Peyer's patch (tissue), 4 donors: ENCODE data around the gene CLTA. TPM values are rescaled to one million over a fixed set of nuclear protein-coding genes. Genes with fewer than 3 reads are reported as not detected.

Source experiments
- DNase-seq, 3 donors: peaks; one replicate each; pipeline ENCODE4 v3.0.0-alpha.2; 2017 to 2019
- H3K27ac ChIP-seq, 4 donors: fragments of 200-600 bp; sonication (generic); one replicate each; pipeline ENCODE4 v1.5.1; 2016 to 2019
- H3K27me3 ChIP-seq, 2 donors: fragments of 200-600 bp; sonication (generic); one replicate each; pipeline ENCODE4 v1.5.1; 2019
- H3K36me3 ChIP-seq, 3 donors: fragments of 200-600 bp; sonication (generic); one replicate each; pipeline ENCODE4 v1.5.1; 2016 to 2019
- H3K4me1 ChIP-seq, 4 donors: fragments of 200-600 bp; sonication (generic); one replicate each; pipeline ENCODE4 v1.5.1; 2016 to 2019
- H3K4me3 ChIP-seq, 4 donors: fragments of 200-600 bp; sonication (generic); 1 replicate in 3 of 4; 2 replicates in 1 of 4; pipeline ENCODE4 v1.5.1; 2016 to 2019; ENCODE audit warnings: mild to moderate bottlenecking in 1 of 4
- H3K9me3 ChIP-seq, 4 donors: fragments of 200-600 bp; sonication (generic); one replicate each; pipeline ENCODE4 v1.5.1; 2016 to 2019; ENCODE audit warnings: mild to moderate bottlenecking in 1 of 4
- CTCF ChIP-seq, 6 experiments: fragments of 450-650 bp in 4 of 6; fragments of 200-600 bp in 2 of 6; sonication (generic) in 1 of 6; IDR thresholded peaks; one replicate each; pipeline ENCODE4 v1.5.1; 2017 to 2019; ENCODE audit warnings: antibody characterized with exemption in 6 of 6, mild to moderate bottlenecking in 3 of 6, moderate library complexity in 1 of 6
- POLR2A ChIP-seq, 2 donors: fragments of 450-650 bp; IDR thresholded peaks; one replicate each; pipeline ENCODE4 v1.5.1; 2017; ENCODE audit warnings: antibody characterized with exemption in 2 of 2, mild to moderate bottlenecking in 2 of 2, moderate library complexity in 2 of 2
- total RNA-seq, 4 donors: library from RNA; depleted of rRNA; stranded (reverse); fragments of >200 nt; gene quantifications; one replicate each; pipeline ENCODE4 v1.1.0, GENCODE V29; 2016

The CLTA gene
- total RNA-seq, 4 donors from 2014 or later = 131 to 150 (median 133) TPM

- Histone ChIP-seq H3K4me3 (no peak overlapping the region), H3K27ac (no peak overlapping the region), H3K4me1 (peaks cover 0 to 12% (median 7%) of the 10 kb centered on the region in 4 donors), H3K36me3 (no peaks in the 10 kb centered on the region), H3K9me3 (no peaks in the 10 kb centered on the region), H3K27me3 (no peaks in the 10 kb centered on the region)
- no peak for DNase-seq
- no peak for TF ChIP-seq POLR2A (IDR thresholded peaks at IDR 0.05)
- no peak for TF ChIP-seq CTCF (IDR thresholded peaks at IDR 0.05)
Observed at GRCh38 chr9:36187414-36187813, 3.3 kb upstream of the CLTA start.

DNA sequence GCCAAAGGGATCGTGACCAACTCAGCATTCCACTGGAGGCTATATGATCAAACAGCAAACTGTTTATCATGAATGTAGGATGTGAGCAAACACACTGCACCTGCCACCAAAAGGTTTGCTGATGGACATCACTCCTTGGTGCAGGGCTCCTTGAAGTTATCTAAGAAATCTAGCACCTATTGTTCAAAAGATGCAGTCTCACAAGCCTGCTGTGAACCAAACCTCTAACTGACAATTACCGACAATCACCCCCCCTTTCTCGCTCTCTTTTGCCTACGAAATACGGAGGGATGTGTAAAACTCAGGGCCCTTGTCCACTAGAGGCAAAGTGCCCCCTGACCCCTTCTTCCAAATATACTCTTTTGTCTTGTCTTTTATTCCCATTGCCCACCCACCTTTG lies 2.5 kb upstream of the CLTA start:
- TF ChIP-seq CTCF (IDR thresholded peaks at IDR 0.05) (no peak), POLR2A (IDR thresholded peaks at IDR 0.05) (no peak)
- Histone ChIP-seq H3K36me3 (no peaks in the 10 kb centered on the region), H3K4me1 (peaks cover 0 to 20% (median 11%) of the 10 kb centered on the region in 4 donors), H3K27me3 (no peaks in the 10 kb centered on the region), H3K4me3 (no peak overlapping the region), H3K27ac (no peak overlapping the region), H3K9me3 (no peaks in the 10 kb centered on the region)
- no peak for DNase-seq

DNA sequence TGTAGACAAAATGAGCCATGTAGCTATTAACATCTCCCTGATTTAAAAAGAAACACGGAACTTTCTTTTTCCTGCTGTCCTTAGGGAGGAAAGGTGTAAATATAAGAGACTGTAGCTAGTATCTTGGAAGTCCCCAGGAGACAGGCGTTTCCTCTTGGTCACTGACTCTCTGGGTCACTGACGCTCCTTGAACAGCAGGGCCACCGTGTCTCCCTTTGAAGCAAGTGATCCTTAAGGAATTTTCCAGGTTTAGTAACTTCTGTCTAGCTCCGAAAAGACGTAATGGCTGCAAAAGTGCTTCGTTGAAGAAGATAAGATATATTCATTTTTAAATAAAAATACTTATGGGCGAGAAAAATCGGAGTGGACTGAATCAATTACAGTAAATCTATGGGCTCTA lies 745 bp upstream of the CLTA start:
- Histone ChIP-seq H3K4me1 (peaks cover 0 to 36% (median 15%) of the 10 kb centered on the region in 4 donors), H3K27me3 (no peaks in the 10 kb centered on the region), H3K4me3 (peak overlapping the region; percentile 74 to 99 (median 87)), H3K9me3 (no peaks in the 10 kb centered on the region), H3K27ac (peak overlapping the region; percentile 87 to 95 (median 90)), H3K36me3 (no peaks in the 10 kb centered on the region)
- TF ChIP-seq CTCF (IDR thresholded peaks at IDR 0.05) (no peak), POLR2A (IDR thresholded peaks at IDR 0.05) (no peak)
- peak in 1 of 3 donors; percentile 54 for DNase-seq

DNA sequence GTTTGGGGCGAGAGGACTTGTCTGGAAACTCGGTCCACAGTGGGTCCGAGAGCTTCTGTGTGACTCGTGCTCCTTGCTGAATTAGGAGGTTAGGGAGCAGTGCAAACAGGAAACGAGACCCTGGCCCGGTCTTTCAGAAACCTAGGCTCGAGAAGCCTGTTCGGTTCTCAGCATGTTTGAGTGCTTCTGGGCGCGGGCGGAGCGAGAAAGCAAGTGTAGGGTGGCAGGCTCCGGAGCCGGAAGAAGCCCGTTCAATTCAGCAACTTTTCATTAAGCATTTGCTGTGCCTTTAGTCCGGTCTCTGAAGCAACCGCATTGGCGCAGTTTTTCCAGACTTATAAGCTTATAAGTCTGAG lies 547 bp downstream of the CLTA start:
- TF ChIP-seq POLR2A (IDR thresholded peaks at IDR 0.05) (no peak), CTCF (IDR thresholded peaks at IDR 0.05) (no peak)
- H3K36me3 ChIP-seq = peaks cover 0 to 4% (median 0%) of the 10 kb centered on the region in 3 donors
- H3K27ac ChIP-seq = peak overlapping the region; percentile 87 to 95 (median 90)
- H3K4me3 ChIP-seq = peak overlapping the region; percentile 74 to 99 (median 87)
- no peaks in the 10 kb centered on the region for H3K9me3 ChIP-seq
- H3K27me3 ChIP-seq = no peaks in the 10 kb centered on the region
- DNase-seq = peak in 2 of 3 donors; percentile 37 to 61
- peaks cover 0 to 36% (median 15%) of the 10 kb centered on the region in 4 donors for H3K4me1 ChIP-seq

DNA sequence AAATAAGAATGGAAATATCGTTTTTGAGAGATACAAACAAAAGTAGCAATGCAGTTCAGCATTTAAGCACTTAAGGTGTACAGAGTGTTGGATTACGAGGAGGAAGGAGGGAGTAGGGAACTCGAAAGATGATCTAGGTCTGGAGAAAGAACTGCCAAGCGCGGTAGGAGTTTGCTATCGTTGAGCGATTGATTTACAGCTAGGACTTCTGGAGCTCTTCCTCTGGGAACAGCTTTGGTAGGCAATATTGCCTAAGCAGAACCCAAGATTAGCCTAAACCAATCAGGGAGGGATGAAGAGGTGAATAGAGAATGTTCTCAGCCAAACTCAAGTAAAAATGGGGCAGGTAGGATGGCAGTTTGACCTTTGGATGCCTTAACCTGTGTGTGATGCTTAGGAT lies 965 bp downstream of the CLTA start:
- H3K4me3 ChIP-seq = peak overlapping the region; percentile 74 to 99 (median 87)

More for the DNA sequence above, 965 bp downstream of the CLTA start:
- H3K36me3 ChIP-seq = peaks cover 0 to 4% (median 0%) of the 10 kb centered on the region in 3 donors
- peak overlapping the region; percentile 87 to 95 (median 90) for H3K27ac ChIP-seq
- no peak for DNase-seq
- peaks cover 0 to 36% (median 15%) of the 10 kb centered on the region in 4 donors for H3K4me1 ChIP-seq
- no peaks in the 10 kb centered on the region for H3K27me3 ChIP-seq
- TF ChIP-seq CTCF (IDR thresholded peaks at IDR 0.05) (no peak), POLR2A (IDR thresholded peaks at IDR 0.05) (no peak)
- H3K9me3 ChIP-seq = no peaks in the 10 kb centered on the region
